NB4 (cell line): Measurements from ENCODE around the gene KRT85.

ENCODE experiments used
- DNase-seq: peaks from one replicate; pipeline ENCODE4 v3.0.0; 2010; ENCODE audit warnings: low read depth
- H3K4me3 ChIP-seq: one replicate; pipeline ENCODE4 v1.5.1; 2011; ENCODE audit warnings: mild to moderate bottlenecking, low read depth, low read length, moderate library complexity
- CTCF ChIP-seq: IDR thresholded peaks from one replicate; pipeline ENCODE4 v1.5.1; 2012; ENCODE audit warnings: low read depth, low read length
- MAX ChIP-seq: IDR thresholded peaks from 2 replicates; pipeline ENCODE4 v1.6.1; 2011; ENCODE audit warnings: low read depth, low read length
- MYC ChIP-seq: IDR thresholded peaks from 2 replicates; pipeline ENCODE4 v1.6.1; 2011; ENCODE audit warnings: low read depth, low read length
- POLR2A ChIP-seq: IDR thresholded peaks from 2 replicates; pipeline ENCODE4 v1.6.1; 2011; ENCODE audit warnings: mild to moderate bottlenecking; ENCODE audit not compliant: insufficient read length; ENCODE audit errors: extremely low read depth

The KRT85 gene

GRCh38 chr12:52356762-52357580 lies 10.3 kb downstream of the KRT85 start:
- TF ChIP-seq POLR2A (no peak), MYC (no peak), MAX (no peak), CTCF (no peak)
- no peak overlapping the region for H3K4me3 ChIP-seq
- DNase-seq, result no peak

- no peak for DNase-seq
- TF ChIP-seq MAX (no peak), MYC (no peak), POLR2A (no peak), CTCF (no peak)
- no peak overlapping the region for H3K4me3 ChIP-seq
Measured at GRCh38 chr12:52356031-52356761, 11.1 kb downstream of the KRT85 start.

- TF ChIP-seq MYC (no peak), CTCF (no peak), MAX (no peak), POLR2A (no peak)
- no peak overlapping the region for H3K4me3 ChIP-seq
- DNase-seq, result no peak
Measured at GRCh38 chr12:52355176-52355575, 12.1 kb downstream of the KRT85 start.

GRCh38 chr12:52354200-52354599 lies 13.1 kb downstream of the KRT85 start:
- no peak for DNase-seq
- no peak for TF ChIP-seq POLR2A
- TF ChIP-seq CTCF, result no peak
- no peak for TF ChIP-seq MAX
- no peak for TF ChIP-seq MYC
- H3K4me3 ChIP-seq, result no peak overlapping the region

GRCh38 chr12:52353766-52354165 lies 13.5 kb downstream of the KRT85 start:
- no peak overlapping the region for H3K4me3 ChIP-seq
- TF ChIP-seq MYC, result no peak
- TF ChIP-seq MAX, result no peak
- TF ChIP-seq POLR2A, result no peak
- TF ChIP-seq CTCF, result no peak
- no peak for DNase-seq
